Progenitor cell of endocrine pancreas (in vitro differentiated cells): ENCODE data around the gene KCNJ6. TPM values are rescaled to one million over a fixed set of nuclear protein-coding genes. Genes with fewer than 3 reads are reported as not detected.

ENCODE experiments used
- DNase-seq: peaks from one replicate; pipeline ENCODE4 v3.0.0; 2021; ENCODE audit warnings: low spot score; ENCODE audit not compliant: unreplicated experiment
- H3K27ac Mint-ChIP-seq: 2 replicates; pipeline ENCODE4 v1.8.0; 2021; ENCODE audit warnings: mild to moderate bottlenecking, moderate library complexity, mixed read lengths
- H3K27me3 Mint-ChIP-seq: 2 replicates; pipeline ENCODE4 v1.8.0; 2021; ENCODE audit warnings: mixed read lengths
- H3K36me3 Mint-ChIP-seq: 2 replicates; pipeline ENCODE4 v1.8.0; 2022; ENCODE audit warnings: mixed read lengths; ENCODE audit not compliant: insufficient read depth
- H3K4me1 Mint-ChIP-seq: 2 replicates; pipeline ENCODE4 v1.8.0; 2021; ENCODE audit warnings: low read depth, mixed read lengths
- H3K4me3 Mint-ChIP-seq: 2 replicates; pipeline ENCODE4 v1.8.0; 2021; ENCODE audit warnings: low read depth, mild to moderate bottlenecking, moderate library complexity, mixed read lengths
- H3K9me3 Mint-ChIP-seq: 2 replicates; pipeline ENCODE4 v1.8.0; 2021; ENCODE audit warnings: low read depth, mixed read lengths
- CTCF ChIP-seq: fragments of 200-600 bp; sonication (generic); IDR thresholded peaks from one replicate; pipeline ENCODE4 v1.5.0; 2021; ENCODE audit warnings: antibody characterized with exemption, mild to moderate bottlenecking; ENCODE audit not compliant: unreplicated experiment
- total RNA-seq: library from RNA; stranded (reverse); gene quantifications from 2 replicates; pipeline ENCODE4 v1.2.1, GENCODE V29; 2021

KCNJ6 gene
- total RNA-seq, 1 donor from 2014 or later, result 3.3 TPM

GRCh38 chr21:37628362-37628761, 287.9 kb downstream of the KCNJ6 start:
- Mint-ChIP-seq H3K27me3 (peaks cover 14% of the 10 kb centered on the region), H3K4me1 (peaks cover 13% of the 10 kb centered on the region), H3K27ac (no peak overlapping the region), H3K9me3 (peaks cover 5% of the 10 kb centered on the region), H3K4me3 (no peak overlapping the region), H3K36me3 (peaks cover 2% of the 10 kb centered on the region)
- TF ChIP-seq CTCF, result no peak
- no peak for DNase-seq

- TF ChIP-seq CTCF, result no peak
- H3K4me1 Mint-ChIP-seq, result peaks cover 13% of the 10 kb centered on the region
- peaks cover 14% of the 10 kb centered on the region for H3K27me3 Mint-ChIP-seq
- DNase-seq, result no peak
- peaks cover 5% of the 10 kb centered on the region for H3K9me3 Mint-ChIP-seq
- H3K36me3 Mint-ChIP-seq, result peaks cover 2% of the 10 kb centered on the region
- H3K4me3 Mint-ChIP-seq, result no peak overlapping the region
- H3K27ac Mint-ChIP-seq, result peak overlapping the region; percentile 15
Observed at GRCh38 chr21:37627561-37627960, 288.7 kb downstream of the KCNJ6 start.

GRCh38 chr21:37627074-37627473, 289.2 kb downstream of the KCNJ6 start:
- Mint-ChIP-seq H3K36me3 (peaks cover 2% of the 10 kb centered on the region), H3K9me3 (peaks cover 5% of the 10 kb centered on the region), H3K4me1 (peaks cover 13% of the 10 kb centered on the region), H3K27me3 (peaks cover 14% of the 10 kb centered on the region), H3K27ac (peak overlapping the region; percentile 15), H3K4me3 (no peak overlapping the region)
- no peak for TF ChIP-seq CTCF
- no peak for DNase-seq

GRCh38 chr21:37626320-37626719, 289.9 kb downstream of the KCNJ6 start:
- no peak for DNase-seq
- TF ChIP-seq CTCF, result no peak
- Mint-ChIP-seq H3K9me3 (peaks cover 5% of the 10 kb centered on the region), H3K27ac (no peak overlapping the region), H3K4me1 (peaks cover 12% of the 10 kb centered on the region), H3K27me3 (peaks cover 11% of the 10 kb centered on the region), H3K4me3 (no peak overlapping the region), H3K36me3 (peaks cover 2% of the 10 kb centered on the region)

GRCh38 chr21:37623689-37624088, 292.6 kb downstream of the KCNJ6 start:
- Mint-ChIP-seq H3K9me3 (peaks cover 5% of the 10 kb centered on the region), H3K27me3 (peaks cover 3% of the 10 kb centered on the region), H3K4me3 (no peak overlapping the region), H3K4me1 (peaks cover 12% of the 10 kb centered on the region), H3K36me3 (peaks cover 2% of the 10 kb centered on the region), H3K27ac (no peak overlapping the region)
- no peak for TF ChIP-seq CTCF
- no peak for DNase-seq
